Measurements from ENCODE around the gene CLEC2A.

- TF ChIP-seq CTCF (IDR thresholded peaks at IDR 0.05 in 4 of 5, conservative IDR thresholded peaks at IDR 0.05 in 1 of 5) (no peak), POLR2A (IDR thresholded peaks at IDR 0.05) (no peak)
Measured at GRCh38 chr12:9880532-9881078, 51.6 kb downstream of the CLEC2A start.
